ENCODE results near the gene MYH16.
A peak's percentile ranks its signal among the peaks of the same experiment; 100 is the strongest.
"Not testable (repeated sequence)": the region's sequence is repeated elsewhere in the genome, so short reads cannot be mapped to it uniquely, and the experiment has no call there.

MYH16 gene

DNA sequence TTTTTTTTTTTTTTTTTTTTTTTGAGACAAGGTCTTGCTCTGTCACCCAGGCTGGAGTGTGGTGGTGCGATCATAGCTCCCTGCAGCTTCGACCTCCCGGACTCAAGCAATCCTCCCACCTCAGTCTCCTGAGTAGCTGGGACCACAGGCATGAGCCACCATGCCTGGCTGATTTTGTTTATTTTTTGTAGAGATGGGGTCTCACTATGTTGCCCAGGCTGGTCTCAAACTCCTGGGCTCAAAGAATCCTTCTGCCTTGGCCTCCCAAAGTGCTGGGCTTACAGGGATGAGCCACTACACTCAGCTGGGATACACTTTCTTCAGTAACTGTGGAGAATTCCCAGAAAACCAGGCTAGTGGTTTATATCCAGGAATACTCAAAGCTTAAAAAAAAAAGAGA, 78.0 kb downstream of the MYH16 start:
- DNase-seq, result not testable (repeated sequence)

DNA sequence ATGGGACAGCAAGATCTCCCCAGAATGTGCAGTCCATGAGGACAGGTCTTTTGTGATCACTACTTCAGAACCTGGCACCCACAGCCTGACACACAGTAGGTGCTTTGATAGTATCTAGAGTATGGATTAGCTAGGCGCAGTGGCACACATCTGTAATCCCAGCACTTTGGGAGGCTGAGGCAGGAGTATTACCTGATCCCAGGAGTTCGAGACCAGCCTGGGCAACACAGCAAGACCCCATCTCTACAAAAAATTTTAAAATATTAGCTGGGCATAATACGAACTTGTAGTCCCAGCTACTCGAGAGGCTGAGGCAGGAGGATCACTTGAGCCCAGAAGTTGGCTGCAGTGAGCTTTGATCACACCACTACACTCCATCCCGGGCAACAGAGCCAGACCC, 79.6 kb downstream of the MYH16 start:
- no peak for DNase-seq

DNA sequence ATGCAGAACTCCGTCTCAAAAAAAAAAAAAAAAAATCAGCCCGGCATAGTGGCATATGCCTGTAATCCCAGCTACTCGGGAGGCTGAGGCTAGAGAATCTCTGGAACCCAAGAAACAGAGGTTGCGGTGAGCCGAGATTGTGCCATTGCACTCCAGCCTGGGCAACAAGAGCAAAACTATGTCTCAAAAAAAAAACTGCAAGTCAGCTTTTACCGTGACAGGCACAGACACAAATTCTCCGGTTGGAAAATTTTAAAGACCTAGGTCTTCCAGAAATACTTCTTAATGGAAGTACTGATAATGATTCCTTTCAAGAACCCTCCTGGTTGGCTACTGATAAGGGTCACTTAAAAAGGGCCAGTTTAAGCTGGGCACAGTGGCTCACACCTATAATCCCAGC, 82.5 kb downstream of the MYH16 start:
- no peak for DNase-seq

DNA sequence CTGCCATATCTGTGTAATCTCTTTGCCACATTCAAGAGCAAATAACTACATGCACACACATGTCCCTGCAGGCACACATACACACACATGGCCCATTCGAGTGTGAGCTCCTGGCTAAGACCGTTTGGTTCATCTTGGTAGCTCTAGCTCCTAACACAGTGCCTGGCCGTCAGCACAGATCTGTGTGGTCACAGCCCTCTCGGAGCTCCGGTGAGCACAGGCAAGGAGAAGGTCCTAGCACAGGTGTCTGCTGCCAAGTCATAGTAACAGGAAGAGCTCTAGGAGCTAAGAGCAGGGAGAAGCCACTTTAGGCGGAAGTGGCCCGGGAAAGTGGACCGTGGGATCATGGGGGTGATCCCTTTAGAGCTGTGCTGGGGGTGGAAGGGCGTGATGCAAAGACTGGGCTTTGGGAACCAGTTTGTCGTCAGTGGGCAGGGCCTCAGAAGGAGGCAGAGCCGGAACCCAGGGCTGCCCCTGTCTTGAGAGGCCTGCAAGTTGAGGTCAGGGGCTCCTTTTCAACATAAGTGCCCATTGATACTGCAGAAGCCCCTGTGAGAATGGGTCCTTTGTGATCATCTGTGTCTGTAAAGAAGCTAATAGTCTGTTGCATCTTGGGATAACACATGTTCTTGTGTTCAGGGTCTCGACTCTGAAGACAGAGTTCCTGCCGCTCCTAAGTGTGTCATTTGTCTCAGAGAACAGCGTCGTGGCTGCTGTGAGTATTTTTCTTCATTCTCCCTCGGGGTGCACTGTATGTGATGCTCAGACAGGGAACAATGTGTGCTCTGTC, 85.3 kb downstream of the MYH16 start:
- DNase-seq, result peak in 8 of 56 donors; percentile 6 to 54 (median 32)

DNA sequence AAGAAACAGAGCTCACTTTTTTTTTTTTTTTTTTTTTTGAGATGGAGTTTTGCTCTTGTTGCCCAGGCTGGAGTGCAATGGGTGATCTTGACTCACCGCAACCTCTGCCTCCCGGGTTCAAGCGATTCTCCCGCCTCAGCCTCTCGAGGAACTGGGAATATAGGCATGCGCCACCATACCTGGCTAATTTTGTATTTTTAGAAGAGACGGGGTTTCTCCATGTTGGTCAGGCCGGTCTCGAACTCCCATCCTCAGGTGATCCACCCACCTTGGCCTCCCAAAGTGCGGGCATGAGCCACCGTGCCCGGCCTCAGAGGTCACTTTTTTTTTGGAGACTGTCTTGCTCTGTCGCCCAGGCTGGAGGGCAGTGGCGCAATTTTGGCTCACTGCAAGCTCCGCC, 85.9 kb downstream of the MYH16 start:
- DNase-seq, result not testable (repeated sequence)

DNA sequence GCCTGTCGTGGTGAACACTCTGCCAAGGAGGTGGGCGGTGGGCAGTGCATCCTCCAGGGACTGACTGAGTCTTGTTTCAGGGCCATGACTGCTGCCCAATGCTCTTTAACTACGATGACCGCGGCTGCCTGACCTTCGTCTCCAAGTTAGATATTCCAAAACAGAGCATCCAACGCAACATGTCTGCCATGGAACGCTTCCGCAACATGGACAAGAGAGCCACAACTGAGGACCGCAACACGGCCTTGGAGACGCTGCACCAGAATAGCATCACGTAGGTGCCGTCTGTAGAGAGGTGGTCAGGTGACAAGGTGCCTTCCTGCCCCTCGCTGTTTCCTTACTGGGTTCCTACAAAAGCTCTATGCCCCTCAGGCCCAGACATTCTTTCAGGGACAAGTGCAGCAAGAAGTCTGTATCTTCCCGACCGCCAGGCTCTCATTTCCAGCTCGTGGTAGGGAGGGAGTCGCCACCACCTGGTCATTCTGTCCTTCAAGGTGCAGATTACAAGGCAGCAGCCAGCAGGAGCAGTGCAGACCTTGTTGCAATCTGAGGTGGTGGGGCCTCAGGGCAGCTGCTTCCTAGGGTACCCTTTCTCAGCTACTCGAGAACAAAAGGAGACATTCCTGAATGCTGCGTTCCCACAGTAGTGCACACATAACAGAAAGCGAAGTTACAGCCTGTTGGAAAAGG, 87.0 kb downstream of the MYH16 start:
- DNase-seq, result no peak
